ENCODE measurements around the gene TMEM207. TPM values are rescaled to one million over a fixed set of nuclear protein-coding genes. Genes with fewer than 3 reads are reported as not detected.
A peak's percentile ranks its signal among the peaks of the same experiment; 100 is the strongest.

The TMEM207 gene
- polyA plus RNA-seq, 4 donors, result 1.6 TPM; not detected in 3

DNA sequence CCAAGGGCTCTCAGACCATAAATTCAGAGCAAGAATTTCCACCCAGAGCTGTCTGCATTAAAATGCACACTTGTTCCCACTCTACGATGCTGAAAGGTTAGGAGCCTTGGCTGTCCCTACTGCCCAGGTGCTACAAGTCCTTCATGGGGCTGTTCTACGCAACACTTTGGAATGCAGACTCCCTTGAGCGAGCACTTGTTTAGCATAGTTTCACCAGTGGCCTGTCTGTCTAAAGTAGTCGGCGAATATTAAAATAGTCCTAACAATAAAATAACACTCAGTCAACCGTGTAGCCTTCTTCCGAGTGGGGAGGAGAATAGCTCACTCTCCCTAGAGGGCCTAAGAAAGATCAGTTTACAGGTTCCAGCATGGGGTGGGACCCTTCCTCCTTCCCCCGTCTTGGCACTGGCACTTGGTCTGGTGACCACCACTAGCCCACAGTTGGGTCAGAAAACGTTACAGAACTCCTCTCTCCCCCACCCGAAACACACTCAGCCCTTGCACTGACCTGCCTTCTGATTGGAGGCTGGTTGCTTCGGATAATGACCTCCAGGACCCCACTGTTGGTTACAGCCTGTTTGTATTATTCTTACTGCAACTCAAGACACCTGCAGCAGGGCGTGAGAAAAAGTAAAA lies 62.0 kb downstream of the TMEM207 start, which contains the start of gene CLDN16:
Gene CLDN16 (plus strand): TSS at position 586 of the 636 bp plus-strand sequence. CDS start 167 bp downstream, outside the sequence.
- H3K4me1 ChIP-seq (ENCODE audit: control insufficient read depth in 3 of 3, insufficient read depth in 2 of 3, low read depth in 1 of 3, low read length in 2 of 3), result no peaks in the 10 kb centered on the region
- H3K27ac ChIP-seq (ENCODE audit: low read depth in 1 of 3, low read length in 2 of 3), result no peak within 1 kb of the TSS
- WGBS, 3 donors, result 82 to 86% (median 84%) methylated on average over 12 of the region's 12 CpGs
- no peaks in the 10 kb centered on the region for H3K9me3 ChIP-seq (ENCODE audit: control insufficient read depth in 2 of 2, insufficient read depth in 1 of 2, low read depth in 1 of 2, low read length in 1 of 2)
- FAIRE-seq, result no peak
- no peak within 1 kb of the TSS for H3K4me3 ChIP-seq (ENCODE audit: low read depth in 1 of 3, low read length in 3 of 3)
- DNase-seq, result no peak
- H3K27me3 ChIP-seq (ENCODE audit: control insufficient read depth in 3 of 3, insufficient read depth in 3 of 3, low read length in 3 of 3), result no peaks in the 10 kb centered on the region
- no peaks in the 10 kb centered on the region for H3K36me3 ChIP-seq (ENCODE audit: control insufficient read depth in 3 of 3, insufficient read depth in 2 of 3, low read depth in 1 of 3, low read length in 3 of 3)

DNA sequence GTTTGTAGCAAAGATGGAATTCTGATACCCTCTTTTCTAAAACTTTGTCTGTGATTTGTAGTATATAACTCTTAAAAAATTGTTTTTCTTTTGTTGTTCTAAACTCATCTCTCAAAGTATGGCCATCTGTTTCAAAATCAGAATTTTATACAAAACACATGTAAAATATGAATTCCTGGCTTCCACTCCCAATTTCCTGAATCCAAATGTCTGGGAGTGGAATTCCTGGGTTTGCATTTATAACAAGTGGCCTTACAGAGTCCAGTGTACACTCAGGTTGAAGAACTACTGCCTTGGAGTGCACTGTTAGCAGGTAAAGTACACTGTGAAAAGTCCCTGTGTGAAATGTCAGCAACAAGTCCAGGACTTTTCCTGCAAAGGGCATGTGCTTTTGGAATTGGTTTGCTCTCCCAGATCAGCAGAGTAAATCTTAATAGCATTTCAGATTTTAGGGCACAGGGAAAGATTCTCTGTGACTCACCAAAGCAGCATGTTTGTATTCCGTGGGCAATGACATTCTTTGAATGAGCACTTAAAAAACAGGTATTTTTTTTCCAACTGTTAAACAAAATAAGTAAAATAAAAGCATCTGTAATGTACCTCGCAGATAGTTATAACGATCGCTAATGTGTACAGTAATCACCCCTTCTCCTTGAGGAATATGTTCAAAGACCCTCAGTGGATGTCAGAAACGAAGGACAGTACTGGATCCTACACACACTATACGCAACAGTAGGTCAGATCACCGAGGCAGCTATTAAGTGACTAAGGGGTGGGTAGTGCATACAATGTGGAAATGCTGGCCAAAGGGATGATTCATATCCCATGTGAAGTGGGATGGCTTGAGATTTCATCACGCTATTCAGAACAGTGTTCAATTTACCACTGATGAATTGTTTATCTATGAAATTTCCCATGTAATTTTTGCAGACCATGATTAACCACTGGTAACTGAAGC lies 63.7 kb downstream of the TMEM207 start:
- H3K36me3 ChIP-seq (ENCODE audit: control insufficient read depth in 3 of 3, insufficient read depth in 2 of 3, low read depth in 1 of 3, low read length in 3 of 3), result no peaks in the 10 kb centered on the region
- FAIRE-seq (no peak), DNase-seq (no peak)
- H3K27ac ChIP-seq (ENCODE audit: low read depth in 1 of 3, low read length in 2 of 3), result no peak overlapping the region
- 65 to 75% (median 75%) methylated on average over 8 of the region's 8 CpGs for WGBS, 3 donors
- H3K4me1 ChIP-seq (ENCODE audit: control insufficient read depth in 3 of 3, insufficient read depth in 2 of 3, low read depth in 1 of 3, low read length in 2 of 3), result no peaks in the 10 kb centered on the region
- no peak overlapping the region for H3K4me3 ChIP-seq (ENCODE audit: low read depth in 1 of 3, low read length in 3 of 3)
- H3K9me3 ChIP-seq (ENCODE audit: control insufficient read depth in 2 of 2, insufficient read depth in 1 of 2, low read depth in 1 of 2, low read length in 1 of 2), result no peaks in the 10 kb centered on the region
- H3K27me3 ChIP-seq (ENCODE audit: control insufficient read depth in 3 of 3, insufficient read depth in 3 of 3, low read length in 3 of 3), result no peaks in the 10 kb centered on the region

DNA sequence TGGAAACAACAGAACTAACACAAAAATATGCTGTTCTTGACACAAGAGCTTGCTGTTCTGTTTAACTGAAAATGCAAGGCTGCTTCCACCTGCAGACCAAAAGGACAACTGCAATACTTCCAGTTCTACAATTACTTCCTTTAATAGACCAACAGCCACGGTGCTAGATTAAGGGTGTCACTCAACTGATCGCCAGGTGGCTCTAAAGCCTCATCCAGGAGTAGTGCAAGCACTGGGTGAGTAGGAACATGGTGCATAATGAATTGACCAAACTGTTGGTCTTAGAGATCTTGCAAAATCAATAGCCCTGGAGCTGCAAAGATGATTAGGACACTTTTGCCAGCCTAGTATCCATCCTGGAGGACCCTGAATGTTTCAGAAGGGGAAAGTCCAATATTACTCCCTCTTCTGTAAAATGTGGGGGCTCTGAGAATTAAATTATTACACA lies 65.4 kb downstream of the TMEM207 start:
- no peak overlapping the region for H3K4me3 ChIP-seq (ENCODE audit: low read depth in 1 of 3, low read length in 3 of 3)
- no peaks in the 10 kb centered on the region for H3K36me3 ChIP-seq (ENCODE audit: control insufficient read depth in 3 of 3, insufficient read depth in 2 of 3, low read depth in 1 of 3, low read length in 3 of 3)
- no peaks in the 10 kb centered on the region for H3K9me3 ChIP-seq (ENCODE audit: control insufficient read depth in 2 of 2, insufficient read depth in 1 of 2, low read depth in 1 of 2, low read length in 1 of 2)
- FAIRE-seq (no peak), DNase-seq (peak; percentile 73 to 74)
- H3K27me3 ChIP-seq (ENCODE audit: control insufficient read depth in 3 of 3, insufficient read depth in 3 of 3, low read length in 3 of 3), result no peaks in the 10 kb centered on the region
- H3K4me1 ChIP-seq (ENCODE audit: control insufficient read depth in 3 of 3, insufficient read depth in 2 of 3, low read depth in 1 of 3, low read length in 2 of 3), result no peaks in the 10 kb centered on the region
- 2 to 19% (median 10%) methylated on average over 2 of the region's 2 CpGs for WGBS, 3 donors
- no peak overlapping the region for H3K27ac ChIP-seq (ENCODE audit: low read depth in 1 of 3, low read length in 2 of 3)

DNA sequence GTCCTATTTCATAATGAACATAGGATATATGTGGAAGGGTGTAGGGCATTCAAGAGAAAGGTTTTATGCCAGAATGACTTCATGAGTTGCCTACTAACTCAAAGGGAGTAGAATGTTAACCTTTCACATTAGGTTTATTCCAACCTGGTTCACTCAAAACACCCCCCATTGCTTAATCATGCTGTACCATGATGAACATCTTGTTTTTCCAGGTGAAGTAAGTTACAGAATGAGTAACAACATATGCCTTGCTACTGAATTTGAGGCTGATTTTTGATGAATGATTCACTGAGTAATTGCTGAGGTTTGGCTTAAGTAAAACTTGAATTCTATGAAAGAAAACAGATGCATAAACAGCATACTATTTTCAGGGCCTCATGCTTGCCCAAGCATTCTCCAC lies 67.6 kb downstream of the TMEM207 start:
- Histone ChIP-seq H3K36me3 (ENCODE audit: control insufficient read depth in 3 of 3, insufficient read depth in 2 of 3, low read depth in 1 of 3, low read length in 3 of 3) (no peaks in the 10 kb centered on the region), H3K9me3 (ENCODE audit: control insufficient read depth in 2 of 2, insufficient read depth in 1 of 2, low read depth in 1 of 2, low read length in 1 of 2) (no peaks in the 10 kb centered on the region), H3K4me3 (ENCODE audit: low read depth in 1 of 3, low read length in 3 of 3) (no peak overlapping the region), H3K4me1 (ENCODE audit: control insufficient read depth in 3 of 3, insufficient read depth in 2 of 3, low read depth in 1 of 3, low read length in 2 of 3) (no peaks in the 10 kb centered on the region), H3K27ac (ENCODE audit: low read depth in 1 of 3, low read length in 2 of 3) (no peak overlapping the region), H3K27me3 (ENCODE audit: control insufficient read depth in 3 of 3, insufficient read depth in 3 of 3, low read length in 3 of 3) (no peaks in the 10 kb centered on the region)
- DNase-seq (no peak), FAIRE-seq (no peak)

DNA sequence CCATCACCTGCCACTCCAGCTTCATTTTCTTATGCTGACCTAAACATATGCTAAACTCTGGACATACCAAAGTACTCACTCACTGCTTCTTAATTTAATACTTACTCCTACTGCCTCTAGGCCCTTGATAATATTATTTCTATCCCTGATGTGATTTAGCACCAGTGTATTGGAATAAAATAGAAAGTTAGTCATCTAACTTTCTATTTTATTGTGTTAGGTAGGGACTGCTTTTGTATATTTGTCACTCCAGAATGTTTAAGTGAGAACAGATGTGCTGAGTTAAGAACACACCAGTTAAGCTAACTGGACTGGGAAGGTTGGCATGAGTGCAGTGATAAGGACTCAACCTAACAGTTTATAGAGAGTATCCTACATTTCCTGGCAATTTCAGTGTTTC lies 68.3 kb downstream of the TMEM207 start:
- H3K4me1 ChIP-seq (ENCODE audit: control insufficient read depth in 3 of 3, insufficient read depth in 2 of 3, low read depth in 1 of 3, low read length in 2 of 3), result no peaks in the 10 kb centered on the region
- no peaks in the 10 kb centered on the region for H3K9me3 ChIP-seq (ENCODE audit: control insufficient read depth in 2 of 2, insufficient read depth in 1 of 2, low read depth in 1 of 2, low read length in 1 of 2)
- FAIRE-seq, result no peak
- H3K4me3 ChIP-seq (ENCODE audit: low read depth in 1 of 3, low read length in 3 of 3), result no peak overlapping the region
- no peak overlapping the region for H3K27ac ChIP-seq (ENCODE audit: low read depth in 1 of 3, low read length in 2 of 3)
- H3K36me3 ChIP-seq (ENCODE audit: control insufficient read depth in 3 of 3, insufficient read depth in 2 of 3, low read depth in 1 of 3, low read length in 3 of 3), result no peaks in the 10 kb centered on the region
- no peak for DNase-seq
- no peaks in the 10 kb centered on the region for H3K27me3 ChIP-seq (ENCODE audit: control insufficient read depth in 3 of 3, insufficient read depth in 3 of 3, low read length in 3 of 3)

DNA sequence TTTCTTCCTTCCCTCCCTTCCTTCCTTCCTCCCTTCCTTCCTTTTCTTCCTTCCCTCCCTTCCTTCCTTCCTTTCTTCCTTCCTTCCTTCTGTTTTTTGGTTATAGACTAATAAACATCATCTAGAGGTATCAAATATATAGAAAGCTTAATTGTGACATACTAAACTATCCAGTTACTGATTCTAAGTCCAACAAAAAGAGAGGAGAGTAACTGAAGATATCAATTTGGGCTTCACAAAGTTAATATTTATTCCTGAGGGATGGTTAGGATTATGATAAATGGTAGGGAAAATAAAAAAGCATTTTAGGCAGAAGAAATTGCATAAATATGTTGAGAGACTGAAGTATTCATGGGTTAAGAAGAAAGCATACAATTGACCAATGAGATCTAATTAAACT lies 69.5 kb downstream of the TMEM207 start:
- no peaks in the 10 kb centered on the region for H3K4me1 ChIP-seq (ENCODE audit: control insufficient read depth in 3 of 3, insufficient read depth in 2 of 3, low read depth in 1 of 3, low read length in 2 of 3)
- FAIRE-seq (no peak), DNase-seq (no peak)
- no peak overlapping the region for H3K4me3 ChIP-seq (ENCODE audit: low read depth in 1 of 3, low read length in 3 of 3)
- no peaks in the 10 kb centered on the region for H3K36me3 ChIP-seq (ENCODE audit: control insufficient read depth in 3 of 3, insufficient read depth in 2 of 3, low read depth in 1 of 3, low read length in 3 of 3)
- H3K27ac ChIP-seq (ENCODE audit: low read depth in 1 of 3, low read length in 2 of 3), result no peak overlapping the region
- H3K9me3 ChIP-seq (ENCODE audit: control insufficient read depth in 2 of 2, insufficient read depth in 1 of 2, low read depth in 1 of 2, low read length in 1 of 2), result no peaks in the 10 kb centered on the region
- H3K27me3 ChIP-seq (ENCODE audit: control insufficient read depth in 3 of 3, insufficient read depth in 3 of 3, low read length in 3 of 3), result no peaks in the 10 kb centered on the region

Other genes with a start within 250 kb of the TMEM207 start
- 10 to 100 TPM in 1 of 4 donors, 1 to 10 TPM in 1, under 1 TPM in 1, not detected in 1; 0.45 to 16.0 (median 1.3) TPM for gene CLDN1, start 127.5 kb downstream of the TMEM207 start, polyA plus RNA-seq
- under 1 TPM in 1 of 4 donors, not detected in 3; 0.30 TPM for gene CLDN16, start 61.7 kb downstream of the TMEM207 start, polyA plus RNA-seq
- 10 to 100 TPM in 1 of 4 donors, 1 to 10 TPM in 1, under 1 TPM in 2; 0.45 to 11.2 (median 1.1) TPM for gene IL1RAP, start 64.2 kb upstream of the TMEM207 start, polyA plus RNA-seq